Measurements from ENCODE around the gene TNFRSF18. TPM values are rescaled to one million over a fixed set of nuclear protein-coding genes. Genes with fewer than 3 reads are reported as not detected.

The TNFRSF18 gene
- polyA plus RNA-seq, 1 donor from 2014 or later, result not detected

- Histone ChIP-seq H3F3A (ENCODE audit: insufficient read depth, low read length, poor library complexity, severe bottlenecking) (no peaks in the 10 kb centered on the region), H4K20me1 (ENCODE audit: insufficient read depth) (no peaks in the 10 kb centered on the region), H3K79me2 (replicated peaks; ENCODE audit: insufficient read depth, low read length) (no peaks in the 10 kb centered on the region), H3K27me3 (ENCODE audit: insufficient read depth, low read depth, low read length) (no peaks in the 10 kb centered on the region), H3K27ac (ENCODE audit: low read length) (no peak overlapping the region), H3K9me3 (ENCODE audit: low read length) (no peaks in the 10 kb centered on the region), H3K9me2 (ENCODE audit: insufficient read depth, low read length) (no peaks in the 10 kb centered on the region), H3K4me3 (ENCODE audit: low read length) (no peak overlapping the region), H3K9ac (ENCODE audit: low read length) (no peak overlapping the region), H3K4me2 (ENCODE audit: low read length) (no peak overlapping the region), H3K36me3 (ENCODE audit: insufficient read depth, low read length) (no peaks in the 10 kb centered on the region), H2AFZ (ENCODE audit: low read depth, low read length) (no peak overlapping the region)
- TF ChIP-seq POLR2AphosphoS5 (IDR thresholded peaks at IDR 0.05) (no peak), REST (IDR thresholded peaks at IDR 0.05; ENCODE audit: borderline replicate concordance) (no peak), TAF1 (IDR thresholded peaks at IDR 0.05; ENCODE audit: low read depth) (no peak), SMC3 (conservative IDR thresholded peaks at IDR 0.05; ENCODE audit: poor library complexity) (no peak), EZH2 (IDR thresholded peaks at IDR 0.05; ENCODE audit: borderline replicate concordance, insufficient read depth, low read length, poor library complexity, severe bottlenecking) (no peak), RAD21 (conservative IDR thresholded peaks at IDR 0.05) (no peak), MXI1 (conservative IDR thresholded peaks at IDR 0.05; ENCODE audit: poor library complexity, severe bottlenecking) (no peak), EP300 (conservative IDR thresholded peaks at IDR 0.05; ENCODE audit: poor library complexity, severe bottlenecking) (no peak), CTCF (IDR thresholded peaks at IDR 0.05; ENCODE audit: poor library complexity, severe bottlenecking) (no peak)
Observed at GRCh38 chr1:1237874-1238701, 31.7 kb upstream of the TNFRSF18 start.

- Histone ChIP-seq H3K4me2 (ENCODE audit: low read length) (no peak overlapping the region), H4K20me1 (ENCODE audit: insufficient read depth) (no peaks in the 10 kb centered on the region), H3K27me3 (ENCODE audit: insufficient read depth, low read depth, low read length) (no peaks in the 10 kb centered on the region), H3K27ac (ENCODE audit: low read length) (no peak overlapping the region), H3K9ac (ENCODE audit: low read length) (no peak overlapping the region), H2AFZ (ENCODE audit: low read depth, low read length) (no peak overlapping the region), H3K36me3 (ENCODE audit: insufficient read depth, low read length) (no peaks in the 10 kb centered on the region), H3K4me3 (ENCODE audit: low read length) (no peak overlapping the region), H3K9me2 (ENCODE audit: insufficient read depth, low read length) (no peaks in the 10 kb centered on the region), H3K79me2 (replicated peaks; ENCODE audit: insufficient read depth, low read length) (peaks cover 3% of the 10 kb centered on the region), H3F3A (ENCODE audit: insufficient read depth, low read length, poor library complexity, severe bottlenecking) (no peaks in the 10 kb centered on the region), H3K9me3 (ENCODE audit: low read length) (no peaks in the 10 kb centered on the region)
- TF ChIP-seq MXI1 (conservative IDR thresholded peaks at IDR 0.05; ENCODE audit: poor library complexity, severe bottlenecking), result no peak
- TF ChIP-seq SMC3 (conservative IDR thresholded peaks at IDR 0.05; ENCODE audit: poor library complexity), result no peak
- TF ChIP-seq TAF1 (IDR thresholded peaks at IDR 0.05; ENCODE audit: low read depth), result no peak
- TF ChIP-seq EP300 (conservative IDR thresholded peaks at IDR 0.05; ENCODE audit: poor library complexity, severe bottlenecking), result no peak
- no peak for TF ChIP-seq RAD21 (conservative IDR thresholded peaks at IDR 0.05)
- no peak for TF ChIP-seq POLR2AphosphoS5 (IDR thresholded peaks at IDR 0.05)
- no peak for TF ChIP-seq EZH2 (IDR thresholded peaks at IDR 0.05; ENCODE audit: borderline replicate concordance, insufficient read depth, low read length, poor library complexity, severe bottlenecking)
- TF ChIP-seq CTCF (IDR thresholded peaks at IDR 0.05; ENCODE audit: poor library complexity, severe bottlenecking), result no peak
- no peak for TF ChIP-seq REST (IDR thresholded peaks at IDR 0.05; ENCODE audit: borderline replicate concordance)
Observed at GRCh38 chr1:1236945-1237873, 30.8 kb upstream of the TNFRSF18 start.

Measured in neural cell (in vitro differentiated cells).